HG03520 (cell line): ENCODE measurements around the gene CD274.
A peak's percentile ranks its signal among the peaks of the same experiment; 100 is the strongest.
"Not testable (repeated sequence)": the region's sequence is repeated elsewhere in the genome, so short reads cannot be mapped to it uniquely, and the experiment has no call there.

Source experiments
- ATAC-seq: cut with Tn5 transposase; IDR thresholded peaks from one replicate; pipeline ENCODE4 v1.9.1; 2021; ENCODE audit warnings: mild to moderate bottlenecking, moderate library complexity; ENCODE audit not compliant: unreplicated experiment

Gene CD274

GRCh38 chr9:5460157-5460556, 9.8 kb downstream of the CD274 start:
- ATAC-seq, result no peak

- ATAC-seq, result not testable (repeated sequence)
Observed at GRCh38 chr9:5464831-5465330, 14.5 kb downstream of the CD274 start.

- ATAC-seq, result no peak
Observed at GRCh38 chr9:5466005-5466404, 15.7 kb downstream of the CD274 start.

- no peak for ATAC-seq
Observed at GRCh38 chr9:5466766-5467165, 16.4 kb downstream of the CD274 start.

- no peak for ATAC-seq
Observed at GRCh38 chr9:5468850-5469249, 18.5 kb downstream of the CD274 start.

- no peak for ATAC-seq
Observed at GRCh38 chr9:5470122-5470521, 19.8 kb downstream of the CD274 start.

- no peak for ATAC-seq
Observed at GRCh38 chr9:5470816-5471215, 20.5 kb downstream of the CD274 start.

- ATAC-seq, result not testable (repeated sequence)
Observed at GRCh38 chr9:5475611-5476010, 25.3 kb downstream of the CD274 start.

GRCh38 chr9:5478206-5478605, 27.9 kb downstream of the CD274 start:
- ATAC-seq, result no peak

- no peak for ATAC-seq
Observed at GRCh38 chr9:5479994-5480694, 29.8 kb downstream of the CD274 start.

- ATAC-seq, result no peak
Observed at GRCh38 chr9:5480919-5481318, 30.6 kb downstream of the CD274 start.

- ATAC-seq, result no peak
Observed at GRCh38 chr9:5481322-5482040, 31.1 kb downstream of the CD274 start.

GRCh38 chr9:5482194-5482593, 31.9 kb downstream of the CD274 start:
- no peak for ATAC-seq

- ATAC-seq, result no peak
Observed at GRCh38 chr9:5483306-5483705, 33.0 kb downstream of the CD274 start.

- ATAC-seq, result no peak
Observed at GRCh38 chr9:5485378-5486085, 35.2 kb downstream of the CD274 start.

- ATAC-seq, result no peak
Observed at GRCh38 chr9:5486988-5487387, 36.6 kb downstream of the CD274 start.

GRCh38 chr9:5488221-5489008, 38.1 kb downstream of the CD274 start:
- ATAC-seq, result no peak

- ATAC-seq, result no peak
Observed at GRCh38 chr9:5489630-5490490, 39.5 kb downstream of the CD274 start.

GRCh38 chr9:5492965-5493678, 42.8 kb downstream of the CD274 start:
- peak; percentile 24 for ATAC-seq
